ENCODE data around the gene SSC5D. TPM values are rescaled to one million over a fixed set of nuclear protein-coding genes. Genes with fewer than 3 reads are reported as not detected.

The SSC5D gene
- total RNA-seq, 1 donor from 2014 or later: 3.7 TPM

- TF ChIP-seq CTCF (IDR thresholded peaks at IDR 0.05; ENCODE audit: borderline replicate concordance): no peak
- peaks cover 13% of the 10 kb centered on the region for H3K4me1 ChIP-seq
- intact Hi-C loops (cut with micrococcal nuclease): no loop called here
- H3K27ac ChIP-seq (replicated peaks): no peak overlapping the region
- peak; percentile 66 for DNase-seq
- H3K36me3 ChIP-seq: no peaks in the 10 kb centered on the region
- H3K4me3 ChIP-seq: peak overlapping the region; percentile 37
- no peaks in the 10 kb centered on the region for H3K9me3 ChIP-seq (replicated peaks)
- H3K27me3 ChIP-seq (ENCODE audit: low read depth): peaks cover 36% of the 10 kb centered on the region
These were observed 35.4 kb upstream of the SSC5D start for GRCh38 chr19:55452749-55453346.

- no peak for DNase-seq
- Histone ChIP-seq H3K4me3 (no peak overlapping the region), H3K27me3 (ENCODE audit: low read depth) (peaks cover 36% of the 10 kb centered on the region), H3K4me1 (peaks cover 13% of the 10 kb centered on the region), H3K9me3 (replicated peaks) (no peaks in the 10 kb centered on the region), H3K36me3 (no peaks in the 10 kb centered on the region), H3K27ac (replicated peaks) (no peak overlapping the region)
- TF ChIP-seq CTCF (IDR thresholded peaks at IDR 0.05; ENCODE audit: borderline replicate concordance): no peak
- intact Hi-C loops (cut with micrococcal nuclease): no loop called here
These were observed 34.5 kb upstream of the SSC5D start for GRCh38 chr19:55453511-55454260.

- Histone ChIP-seq H3K36me3 (no peaks in the 10 kb centered on the region), H3K9me3 (replicated peaks) (no peaks in the 10 kb centered on the region), H3K27ac (replicated peaks) (no peak overlapping the region), H3K4me3 (no peak overlapping the region), H3K27me3 (ENCODE audit: low read depth) (peaks cover 28% of the 10 kb centered on the region), H3K4me1 (peaks cover 17% of the 10 kb centered on the region)
- DNase-seq: no peak
- intact Hi-C loops (cut with micrococcal nuclease): no loop called here
- TF ChIP-seq CTCF (IDR thresholded peaks at IDR 0.05; ENCODE audit: borderline replicate concordance): peak; percentile 56
These were observed 33.4 kb upstream of the SSC5D start for GRCh38 chr19:55454787-55455243.

GRCh38 chr19:55455576-55456235 is 32.5 kb upstream of the SSC5D start:
- Histone ChIP-seq H3K4me1 (peaks cover 26% of the 10 kb centered on the region), H3K36me3 (no peaks in the 10 kb centered on the region), H3K4me3 (no peak overlapping the region), H3K27ac (replicated peaks) (no peak overlapping the region), H3K27me3 (ENCODE audit: low read depth) (peaks cover 27% of the 10 kb centered on the region), H3K9me3 (replicated peaks) (no peaks in the 10 kb centered on the region)
- intact Hi-C loops (cut with micrococcal nuclease): no loop called here
- TF ChIP-seq CTCF (IDR thresholded peaks at IDR 0.05; ENCODE audit: borderline replicate concordance): no peak
- DNase-seq: no peak

GRCh38 chr19:55456347-55456746 is 31.9 kb upstream of the SSC5D start:
- DNase-seq: no peak
- TF ChIP-seq CTCF (IDR thresholded peaks at IDR 0.05; ENCODE audit: borderline replicate concordance): no peak
- Histone ChIP-seq H3K9me3 (replicated peaks) (no peaks in the 10 kb centered on the region), H3K27ac (replicated peaks) (no peak overlapping the region), H3K27me3 (ENCODE audit: low read depth) (peaks cover 21% of the 10 kb centered on the region), H3K4me1 (peaks cover 30% of the 10 kb centered on the region), H3K4me3 (no peak overlapping the region), H3K36me3 (no peaks in the 10 kb centered on the region)
- intact Hi-C loops (cut with micrococcal nuclease): no loop called here
